GM18520 (cell line): ENCODE results near the gene GPER1.
"Not testable (repeated sequence)": the region's sequence is repeated elsewhere in the genome, so short reads cannot be mapped to it uniquely, and the experiment has no call there.

Source experiments
- ATAC-seq: cut with Tn5 transposase; IDR thresholded peaks from one replicate; pipeline ENCODE4 v1.9.1; 2021; ENCODE audit not compliant: unreplicated experiment

The GPER1 gene

DNA sequence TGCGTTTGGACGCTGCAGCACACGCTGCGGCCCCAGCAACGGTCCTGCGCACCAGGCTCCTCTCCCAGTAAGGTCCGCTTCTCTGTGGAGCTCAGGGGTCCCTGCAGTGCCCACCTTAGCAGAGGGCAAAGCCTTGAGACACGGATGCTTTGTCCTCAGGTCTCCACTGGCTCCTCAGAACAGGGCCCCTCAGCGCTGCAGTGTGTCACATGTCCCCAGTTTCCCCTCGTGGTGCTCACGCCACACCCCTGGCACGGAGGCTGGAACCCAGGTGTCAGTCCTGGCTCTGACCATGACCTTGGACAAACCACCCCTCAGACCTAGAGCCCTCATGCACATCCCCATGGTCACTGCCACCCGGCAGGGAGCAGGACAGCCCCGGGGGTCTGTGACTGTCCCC is 19.9 kb upstream of the GPER1 start:
- ATAC-seq, result no peak

DNA sequence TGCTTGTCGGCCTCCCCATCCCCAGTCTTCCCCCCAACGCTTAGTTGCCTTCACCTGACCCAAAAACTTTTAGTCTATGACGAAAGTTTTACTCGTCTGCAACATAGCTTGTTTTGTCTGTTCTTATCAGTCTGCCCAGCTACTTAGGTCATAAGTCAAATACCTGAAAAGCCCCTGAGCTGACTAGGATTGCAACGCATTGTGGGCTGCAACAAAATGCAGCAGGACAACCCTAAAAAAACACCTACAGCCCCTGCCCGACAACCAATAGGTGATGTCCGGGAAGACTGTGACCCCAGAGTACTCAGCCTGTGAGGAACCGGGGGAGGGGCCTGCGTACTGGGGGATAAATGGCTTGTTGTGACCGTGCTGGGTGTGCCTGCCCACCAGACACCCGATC is 19.3 kb upstream of the GPER1 start:
- no peak for ATAC-seq

DNA sequence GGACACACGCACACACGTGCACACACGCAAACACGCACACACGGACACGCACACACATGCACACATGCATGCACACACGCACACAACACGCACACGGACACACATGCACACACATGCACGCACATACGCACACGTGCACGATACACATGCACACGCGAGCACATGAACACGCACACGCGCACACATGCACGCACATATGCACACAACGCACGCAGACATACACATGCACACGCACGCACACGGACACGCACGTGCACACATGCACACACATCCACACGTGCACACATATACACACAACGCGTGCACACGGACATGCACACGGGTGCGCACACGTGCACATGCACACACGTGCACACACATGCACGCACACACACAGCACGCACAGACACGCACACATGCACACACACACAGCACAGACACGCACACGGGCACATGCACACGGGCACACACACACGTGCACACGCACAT is 17.3 kb upstream of the GPER1 start:
- no peak for ATAC-seq

DNA sequence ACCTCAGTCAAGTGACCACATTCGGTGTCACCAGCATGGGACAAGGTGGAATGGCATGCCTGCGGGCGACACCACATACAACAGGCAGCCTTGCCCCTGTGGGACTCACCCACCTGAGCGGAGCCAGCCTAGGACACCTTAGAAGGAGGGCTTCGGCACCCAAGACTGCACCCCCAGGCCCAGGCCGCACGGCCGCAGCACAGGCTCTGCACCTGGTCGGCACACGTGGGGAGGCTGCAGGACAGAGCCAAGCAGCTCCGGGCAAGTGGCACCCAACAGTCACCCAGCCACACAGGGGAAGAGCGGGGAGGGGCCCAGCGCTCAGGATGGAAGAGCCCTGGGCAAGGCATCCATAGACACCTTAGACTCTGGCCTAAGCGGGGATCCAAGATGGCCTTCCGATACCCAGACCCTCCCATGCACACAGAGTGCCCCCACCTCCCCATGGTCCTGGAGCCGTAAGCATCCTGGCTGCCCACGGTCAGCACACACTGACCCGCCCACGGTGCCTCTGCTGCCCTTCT is 16.1 kb upstream of the GPER1 start:
- ATAC-seq, result no peak

DNA sequence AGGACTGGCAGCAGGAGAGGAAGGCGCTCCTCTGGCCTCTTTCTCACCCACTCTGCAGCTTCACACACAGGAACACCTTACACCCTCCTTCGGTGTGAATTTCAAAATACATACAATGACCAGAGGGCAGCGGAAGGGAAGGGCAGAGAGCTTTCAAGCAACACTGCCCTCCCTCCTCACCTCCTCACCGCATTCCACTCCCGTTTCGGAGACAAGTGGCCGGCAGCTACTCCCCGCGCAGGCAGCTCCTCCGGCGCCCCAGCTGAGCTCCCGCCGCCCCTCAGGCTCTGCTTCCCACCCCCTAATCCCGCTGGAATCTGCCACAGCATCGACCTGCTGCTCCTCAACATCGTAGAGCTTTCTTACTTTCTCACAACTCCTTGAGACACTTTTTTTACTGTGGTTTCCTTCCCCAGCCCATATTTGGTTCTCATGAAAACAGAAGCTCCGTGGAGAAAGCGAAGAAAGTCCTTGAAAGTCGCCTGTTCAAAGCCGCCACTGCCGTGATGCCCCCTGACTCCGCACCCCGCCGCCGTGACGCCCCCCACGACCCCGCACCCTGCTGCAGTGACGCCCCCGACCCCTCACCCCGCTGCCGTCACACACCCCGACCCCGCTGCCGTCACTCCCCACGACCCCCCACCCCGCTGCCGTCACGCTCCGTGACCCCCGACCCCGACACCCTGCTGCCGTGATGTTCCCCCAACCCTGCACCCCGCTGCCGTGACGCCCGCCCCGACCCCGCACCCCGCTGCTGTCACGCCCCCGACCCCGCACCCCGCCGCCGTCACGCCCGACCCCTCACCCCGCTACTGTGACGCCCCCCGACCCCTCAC is 14.6 kb upstream of the GPER1 start:
- no peak for ATAC-seq

DNA sequence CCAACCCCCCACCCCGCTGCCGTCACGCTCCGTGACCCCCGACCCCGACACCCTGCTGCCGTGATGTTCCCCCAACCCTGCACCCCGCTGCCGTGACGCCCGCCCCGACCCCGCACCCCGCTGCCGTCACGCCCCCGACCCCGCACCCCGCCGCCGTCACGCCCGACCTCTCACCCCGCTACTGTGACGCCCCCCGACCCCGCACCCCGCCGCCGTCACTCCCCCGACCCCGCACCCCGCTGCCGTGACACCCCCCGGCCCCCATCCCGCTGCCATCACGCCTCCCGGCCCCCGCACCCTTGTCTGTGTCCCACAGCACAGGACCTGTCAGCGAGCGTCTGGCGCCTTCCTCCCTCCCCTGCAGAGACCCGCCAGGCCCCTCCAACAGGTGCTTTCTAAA is 13.9 kb upstream of the GPER1 start:
- ATAC-seq, result not testable (repeated sequence)

DNA sequence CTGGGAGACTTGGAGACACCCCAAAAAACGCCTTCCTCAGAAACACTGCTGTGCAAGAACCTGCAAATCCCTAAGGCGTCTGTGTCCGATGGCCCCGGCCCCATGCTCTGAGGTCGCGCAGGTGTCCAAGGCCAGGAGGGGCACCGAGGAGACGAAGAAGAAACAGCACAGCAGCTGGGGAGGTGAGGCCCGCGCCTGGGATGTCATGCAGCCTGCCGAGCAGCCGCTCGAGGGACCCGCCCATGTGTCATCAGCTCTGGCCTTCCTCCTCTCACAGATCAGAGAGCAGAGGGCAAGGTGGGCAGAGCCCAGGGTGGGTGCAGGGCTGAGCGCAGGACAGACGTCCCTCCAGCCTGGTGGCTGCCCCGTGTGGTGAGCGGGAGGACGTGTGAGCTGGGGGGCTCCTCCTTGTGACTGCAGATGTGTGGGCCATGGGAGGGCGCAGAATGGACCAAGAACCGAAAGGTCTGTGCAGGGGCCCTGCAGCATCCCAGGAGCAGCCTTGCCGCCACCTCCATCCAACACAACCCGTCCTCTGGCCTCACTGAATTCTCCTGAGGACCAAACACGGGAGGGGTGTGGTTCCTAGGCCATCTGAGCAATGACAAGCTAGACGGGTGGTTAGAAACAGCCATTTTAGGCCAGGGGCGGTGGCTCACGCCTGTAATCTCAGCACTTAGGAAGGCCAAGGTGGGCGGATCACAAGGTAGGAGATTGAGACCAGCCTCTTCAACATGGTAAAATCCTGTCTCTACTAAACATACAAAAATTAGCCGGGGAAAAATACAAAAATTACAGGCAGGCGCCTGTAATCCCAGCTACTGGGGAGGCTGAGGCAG is 13.1 kb upstream of the GPER1 start:
- ATAC-seq, result no peak

DNA sequence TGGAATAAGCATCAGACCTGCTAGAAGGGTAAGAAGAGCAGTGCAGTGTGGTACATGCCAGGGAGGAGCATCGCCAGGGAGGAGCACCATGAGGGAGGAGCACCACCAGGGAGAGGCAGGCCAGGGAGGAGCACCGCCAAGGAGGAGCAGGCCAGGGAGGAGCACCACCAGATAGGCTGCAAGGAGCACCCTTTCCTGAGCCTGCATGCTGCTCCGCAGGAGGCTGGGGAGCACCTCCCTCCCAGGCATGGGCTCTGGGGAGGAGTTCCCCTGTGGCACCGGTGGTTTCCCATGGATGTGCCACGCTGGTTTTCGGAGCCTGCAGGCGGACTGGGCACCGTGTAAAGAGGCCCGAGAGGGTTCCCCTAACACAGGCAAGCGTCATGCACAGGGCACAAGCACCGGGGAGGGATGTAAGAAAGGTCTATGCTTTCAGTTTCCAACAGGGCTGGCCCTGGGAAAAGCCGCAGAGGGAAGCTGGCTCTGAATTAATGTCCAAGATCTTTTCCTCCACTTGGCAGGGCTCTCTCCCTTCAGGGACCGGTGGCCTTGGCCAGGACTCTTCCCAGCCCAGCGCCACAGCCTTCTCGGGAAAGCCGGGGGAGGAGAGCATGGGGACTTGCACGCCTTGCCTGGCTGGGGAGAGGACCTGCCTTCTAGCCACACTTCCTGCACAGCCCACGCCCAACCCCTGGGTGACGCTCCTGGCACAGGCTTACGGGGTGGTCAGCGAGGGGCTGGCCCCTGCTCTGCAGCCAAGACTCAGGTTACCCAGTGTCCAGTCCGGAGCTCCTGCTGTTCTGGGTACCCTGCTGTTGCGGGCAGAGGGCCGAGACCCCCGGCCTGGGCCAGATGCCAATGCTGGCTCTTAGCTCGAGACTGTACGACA is 11.5 kb upstream of the GPER1 start:
- no peak for ATAC-seq

DNA sequence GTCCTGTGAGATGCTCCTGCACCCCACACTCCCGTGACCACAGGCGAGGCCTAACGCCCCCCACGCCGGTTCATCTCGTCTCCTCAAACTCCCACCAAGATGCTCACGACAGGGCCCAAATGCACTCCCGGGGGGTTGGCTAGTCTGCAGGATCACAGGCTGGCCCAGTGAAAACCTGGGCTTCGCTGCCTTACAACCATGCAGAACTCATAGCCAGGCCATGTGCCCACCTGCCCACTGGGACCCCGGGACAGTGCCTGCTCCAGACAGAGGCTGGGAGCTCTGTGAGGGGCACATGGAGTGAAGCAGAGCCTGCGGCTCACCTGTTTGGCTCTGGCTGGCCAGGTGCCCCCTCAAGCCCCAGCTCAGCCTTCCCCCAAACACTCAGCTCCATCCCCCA is 9.4 kb upstream of the GPER1 start:
- ATAC-seq, result no peak

DNA sequence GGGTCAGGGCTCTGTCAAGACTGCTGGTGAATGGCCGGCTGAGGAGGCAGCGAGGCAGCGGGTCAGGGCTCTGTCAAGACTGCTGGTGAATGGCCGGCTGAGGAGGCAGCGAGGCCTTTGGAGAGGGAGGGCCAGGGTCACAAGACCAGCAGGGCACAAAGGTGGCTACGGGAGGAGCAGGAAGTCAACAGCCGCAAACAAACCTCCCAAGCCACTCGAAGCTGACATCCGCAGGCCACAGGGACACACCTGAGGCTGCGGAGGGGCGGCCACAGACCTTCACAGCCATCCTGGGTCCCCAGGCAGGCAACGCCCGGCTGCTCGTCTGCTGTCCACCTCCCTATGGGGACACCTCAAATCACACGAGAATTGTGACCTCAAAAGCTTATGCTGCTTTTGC is 8.9 kb upstream of the GPER1 start:
- ATAC-seq, result no peak

DNA sequence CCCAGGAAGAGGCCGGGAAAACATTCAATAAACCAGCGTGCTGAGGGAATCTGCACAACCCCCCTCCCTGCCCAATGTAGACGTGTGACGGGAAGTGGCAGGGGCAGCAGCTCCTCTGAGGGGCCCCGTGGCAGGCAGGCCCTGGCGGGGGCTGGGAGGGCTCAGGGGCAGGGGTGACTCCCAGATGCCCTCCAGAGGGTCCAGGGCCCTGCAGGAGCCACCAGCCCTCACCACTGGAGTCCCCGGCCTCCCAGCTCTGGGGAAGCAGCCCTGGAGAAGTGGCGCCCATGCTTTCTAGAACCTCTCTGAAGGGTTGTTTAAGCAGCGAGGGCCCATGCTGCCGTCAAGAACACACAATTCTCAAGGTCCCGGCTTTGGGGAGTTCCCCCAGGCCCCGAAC is 8.4 kb upstream of the GPER1 start:
- ATAC-seq, result no peak

DNA sequence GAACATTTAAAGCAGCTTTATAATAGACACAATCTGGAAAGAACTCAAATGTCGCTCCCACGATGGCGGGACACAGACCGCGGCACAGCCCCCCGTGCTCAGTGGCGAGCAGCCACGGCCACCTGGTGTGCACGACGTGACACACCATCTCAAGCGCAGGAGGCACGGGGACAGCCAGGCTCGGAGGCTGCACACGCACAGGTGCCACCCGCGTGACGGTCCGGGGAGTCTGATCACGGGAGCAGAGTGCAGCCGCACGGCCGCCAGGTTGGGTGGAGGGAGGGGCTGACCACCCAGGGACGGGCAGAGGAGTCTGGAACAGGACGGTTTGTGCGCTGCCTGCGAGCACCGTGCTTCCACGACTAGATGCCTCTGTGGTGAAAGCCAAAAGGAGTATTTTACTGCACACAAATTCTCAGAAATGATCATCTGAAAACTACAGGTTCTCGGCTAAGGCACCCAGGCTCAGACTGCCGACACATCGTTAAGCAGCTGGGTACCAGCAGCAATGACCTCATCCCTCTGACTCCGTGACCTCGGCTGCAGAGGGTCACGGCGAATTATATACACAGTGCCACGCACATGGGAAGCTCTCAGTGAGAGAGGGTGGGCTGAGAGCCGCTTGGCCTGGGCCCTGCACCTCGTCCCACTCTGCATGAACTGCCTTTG is 7.5 kb upstream of the GPER1 start:
- no peak for ATAC-seq

DNA sequence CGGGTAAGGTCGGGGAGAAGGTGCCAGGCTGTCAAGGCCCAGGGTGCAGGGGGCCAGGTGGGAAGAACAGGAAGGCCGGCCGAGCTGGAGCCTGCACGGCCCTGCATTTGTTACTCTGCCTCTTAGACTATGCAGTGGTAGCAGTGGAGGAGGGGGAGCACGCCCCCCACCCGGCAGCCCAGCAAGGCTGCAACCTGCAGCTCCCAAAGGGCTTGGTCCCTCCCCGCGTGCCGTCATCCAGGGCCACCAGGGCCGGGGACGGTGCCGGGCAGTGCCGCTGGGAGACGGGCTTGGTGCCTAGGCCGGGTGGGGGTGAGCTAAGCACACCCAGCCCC is 7.0 kb upstream of the GPER1 start:
- no peak for ATAC-seq

DNA sequence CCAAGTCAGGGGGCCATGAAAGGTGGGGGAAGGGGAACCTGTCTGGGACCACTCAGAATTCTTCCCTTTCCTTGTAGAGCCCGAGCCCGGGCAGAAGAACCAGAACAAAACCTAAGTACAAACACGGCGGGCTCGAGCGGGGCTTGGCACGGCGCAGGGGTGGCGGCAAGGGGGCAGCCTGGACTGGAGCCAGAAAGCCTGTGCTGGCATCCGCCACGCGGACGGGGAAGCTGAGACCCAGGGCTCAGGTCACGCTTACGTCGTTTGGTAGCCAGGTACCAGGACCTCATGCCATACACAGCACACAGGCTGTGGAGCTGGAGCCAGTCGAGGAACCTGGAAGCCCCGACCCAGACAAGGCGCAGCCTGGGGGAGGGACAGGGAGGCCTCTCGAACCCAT is 6.6 kb upstream of the GPER1 start:
- no peak for ATAC-seq

DNA sequence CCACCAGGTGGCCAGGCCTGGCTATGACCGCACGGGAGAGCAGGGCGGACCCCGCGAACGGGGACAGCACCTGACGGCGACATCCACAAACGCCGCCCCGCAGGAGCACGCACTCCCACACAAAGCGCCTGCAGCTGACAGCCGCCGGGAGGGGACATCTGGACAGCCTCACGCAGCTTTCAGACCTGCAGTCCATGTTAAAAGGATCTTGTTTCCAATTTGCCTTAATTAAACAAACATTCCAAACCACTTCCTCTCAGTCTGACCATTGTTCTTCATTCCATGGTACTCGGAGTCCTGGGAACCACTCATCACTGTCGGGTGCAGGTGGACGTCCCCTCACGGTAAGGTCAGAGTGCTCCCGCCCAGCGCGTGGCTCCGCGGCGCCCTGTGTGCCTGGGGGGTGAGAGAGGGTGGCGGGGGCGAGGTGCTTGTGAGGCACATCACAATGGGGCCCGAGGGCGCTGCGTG is 5.9 kb upstream of the GPER1 start:
- no peak for ATAC-seq

DNA sequence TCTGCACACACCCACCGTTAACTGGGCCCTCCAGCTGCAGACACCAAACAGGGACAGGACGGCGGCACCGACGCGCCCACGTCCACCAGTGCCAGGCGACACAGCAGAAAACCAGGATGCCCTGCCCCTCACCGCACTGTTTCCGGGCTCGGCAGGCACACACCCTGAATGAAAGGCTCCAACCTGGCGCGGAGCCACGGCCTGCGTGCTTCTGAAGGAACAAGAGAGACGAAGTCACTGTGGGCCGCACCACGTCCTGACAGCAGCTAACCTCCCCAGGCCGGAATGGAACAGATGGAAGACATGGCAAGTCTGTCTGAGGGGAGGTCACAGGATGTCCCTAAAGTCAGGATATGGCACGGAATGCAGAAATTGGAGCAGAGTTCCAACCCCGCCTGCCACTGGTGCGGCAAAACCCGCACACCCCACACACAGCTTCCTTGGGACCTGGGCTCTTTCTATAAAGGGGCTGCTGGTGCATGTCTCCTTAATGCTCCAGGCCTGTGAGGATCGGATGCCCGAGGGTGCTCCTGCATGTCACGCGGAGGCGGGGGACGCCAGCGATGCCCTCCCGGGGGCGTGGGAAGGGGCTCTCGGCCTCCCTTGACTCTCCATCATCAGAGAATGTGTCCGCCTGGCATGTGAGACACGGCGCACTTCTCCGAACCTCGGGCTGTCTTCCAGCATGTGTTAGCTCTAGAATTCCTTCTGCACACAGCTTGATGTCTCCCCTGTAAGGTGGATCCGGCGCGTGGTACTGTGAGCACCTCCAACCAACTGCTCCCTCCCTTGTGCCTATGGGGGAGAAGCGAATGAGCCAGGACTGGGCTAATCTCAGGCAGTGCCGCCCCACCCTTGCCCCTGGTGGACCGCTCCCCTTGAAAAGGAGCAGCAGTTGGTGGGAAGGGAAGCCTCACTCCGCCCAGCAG is 3.9 kb upstream of the GPER1 start:
- no peak for ATAC-seq

DNA sequence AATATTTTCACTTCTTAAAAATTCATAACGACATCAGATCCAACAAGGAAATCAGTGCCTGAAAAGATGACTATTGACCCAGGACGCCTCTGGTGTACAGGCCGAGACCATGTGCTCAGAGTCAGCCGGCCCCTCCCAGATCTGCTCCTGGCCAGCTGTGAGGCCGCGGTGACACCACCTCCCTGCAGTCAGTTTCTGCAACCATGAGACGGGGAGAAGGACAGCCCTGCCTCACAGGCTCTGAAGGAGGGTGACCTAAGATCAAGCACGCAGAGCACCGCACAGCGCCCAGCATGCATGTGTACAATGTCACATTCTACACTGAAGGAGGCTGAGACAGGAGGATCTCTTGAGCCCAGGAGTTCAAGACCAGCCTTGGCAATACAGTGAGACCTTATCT is 2.6 kb upstream of the GPER1 start:
- no peak for ATAC-seq

DNA sequence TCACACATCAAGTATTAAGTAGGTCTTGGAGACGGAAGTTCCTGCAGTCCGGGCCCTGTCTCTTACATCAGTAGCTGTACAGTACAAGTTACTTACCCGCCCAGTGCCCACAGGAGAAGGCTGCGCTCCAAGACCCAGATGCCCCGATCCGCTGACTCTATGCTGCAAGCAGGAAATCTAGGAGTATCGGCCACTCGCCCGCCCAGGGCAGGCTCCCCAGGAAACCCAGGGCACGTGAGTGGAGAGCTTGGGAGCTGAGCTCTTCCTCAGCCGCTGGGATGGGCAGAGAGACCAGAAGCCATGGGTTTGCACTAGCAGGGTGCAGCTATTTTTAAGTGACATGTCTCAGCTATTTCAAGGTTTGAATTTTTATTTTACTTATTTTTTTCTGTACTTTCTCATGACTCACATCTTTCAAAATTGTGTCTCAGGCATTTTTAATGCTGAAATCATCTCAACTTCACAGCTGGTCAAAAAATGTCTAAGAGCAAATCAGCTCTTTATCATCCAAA is 1.9 kb upstream of the GPER1 start:
- no peak for ATAC-seq
